ENCODE measurements around the gene TIGD7.

Gene TIGD7, protein sequence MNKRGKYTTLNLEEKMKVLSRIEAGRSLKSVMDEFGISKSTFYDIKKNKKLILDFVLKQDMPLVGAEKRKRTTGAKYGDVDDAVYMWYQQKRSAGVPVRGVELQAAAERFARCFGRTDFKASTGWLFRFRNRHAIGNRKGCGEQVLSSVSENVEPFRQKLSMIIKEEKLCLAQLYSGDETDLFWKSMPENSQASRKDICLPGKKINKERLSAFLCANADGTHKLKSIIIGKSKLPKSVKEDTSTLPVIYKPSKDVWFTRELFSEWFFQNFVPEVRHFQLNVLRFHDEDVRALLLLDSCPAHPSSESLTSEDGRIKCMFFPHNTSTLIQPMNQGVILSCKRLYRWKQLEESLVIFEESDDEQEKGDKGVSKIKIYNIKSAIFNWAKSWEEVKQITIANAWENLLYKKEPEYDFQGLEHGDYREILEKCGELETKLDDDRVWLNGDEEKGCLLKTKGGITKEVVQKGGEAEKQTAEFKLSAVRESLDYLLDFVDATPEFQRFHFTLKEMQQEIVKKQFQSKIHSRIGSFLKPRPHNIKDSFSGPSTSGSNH

DNA sequence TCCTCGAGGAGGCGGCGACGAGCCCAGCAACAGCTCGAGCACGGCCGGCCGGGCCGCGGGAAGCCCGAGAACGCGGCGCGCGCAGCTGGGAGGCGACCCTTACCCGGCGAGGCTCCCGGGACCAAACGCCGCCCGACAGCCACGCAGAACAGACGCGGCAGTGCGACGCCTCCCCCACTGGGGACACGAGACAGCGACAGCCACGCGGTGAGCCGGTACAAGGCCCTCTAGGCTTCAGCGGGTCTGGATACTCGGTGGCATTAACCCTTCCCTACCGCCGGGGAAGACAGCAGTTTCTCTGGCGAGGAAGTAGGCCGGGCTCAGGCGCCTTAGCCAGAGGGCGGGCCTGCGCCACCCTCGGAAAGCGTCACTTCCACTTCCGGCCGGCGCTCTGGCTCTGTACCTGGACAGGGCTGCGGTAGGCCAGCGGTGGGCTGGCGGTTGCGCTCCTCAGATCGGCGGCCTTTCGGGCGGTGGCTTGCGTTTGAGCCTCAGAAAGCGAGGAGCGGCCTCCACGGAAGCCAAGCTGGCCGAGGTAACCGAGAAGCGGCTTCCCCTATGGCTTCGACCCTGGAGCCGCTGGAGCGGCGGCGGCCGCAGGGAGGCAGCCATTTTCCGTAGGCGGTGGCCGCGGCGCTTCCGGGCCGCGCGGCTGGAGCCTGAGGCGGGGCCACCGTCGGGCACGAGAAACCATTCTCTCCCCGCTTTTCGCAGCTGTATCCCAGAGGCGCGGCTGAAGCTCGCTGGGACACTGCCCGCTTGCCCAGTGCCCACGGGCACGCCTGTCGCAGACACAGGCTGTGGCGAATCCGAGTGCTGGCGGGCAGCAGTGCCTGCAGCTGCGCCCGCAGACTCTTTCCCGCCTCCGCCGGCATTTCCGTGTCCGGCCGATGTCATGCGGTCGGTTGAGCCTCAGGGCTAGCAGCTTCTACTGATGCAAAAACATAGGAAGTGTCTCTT lies at the start of gene TIGD7, which contains the start of gene ZNF75A:
Gene TIGD7, minus strand, starts transcription at position 322 of the 960 bp plus-strand sequence. CDS start 4,816 bp downstream, outside the sequence.
Gene ZNF75A, plus strand, starts transcription at position 389 of the 960 bp plus-strand sequence. CDS start 2,932 bp downstream, outside the sequence.
- DNase-seq (ENCODE audit: low spot score), result peak; percentile 77

DNA sequence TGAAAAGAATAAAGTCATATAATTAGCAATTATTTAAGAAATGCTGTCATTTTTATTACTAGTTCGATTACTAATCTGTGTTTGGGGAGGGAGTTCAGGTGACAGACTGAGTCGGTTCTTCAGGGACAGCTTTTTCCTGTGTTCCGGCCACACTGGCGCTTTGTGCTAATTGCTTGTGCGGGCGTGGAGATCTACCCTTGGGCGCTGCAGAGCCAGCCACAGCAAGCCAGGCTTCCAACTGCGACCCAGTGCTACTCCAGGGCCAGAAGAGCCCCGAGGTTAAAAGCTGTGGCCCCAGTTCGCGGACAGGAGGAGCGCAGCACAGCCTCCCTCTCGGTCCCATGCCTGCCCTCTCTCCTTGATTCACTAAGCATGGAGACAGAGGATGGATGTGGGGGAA lies 43.9 kb upstream of the TIGD7 start:
- no peak for DNase-seq (ENCODE audit: low spot score)

GRCh38 chr16:3348547-3349167 lies 43.4 kb upstream of the TIGD7 start:
- no peak for DNase-seq (ENCODE audit: low spot score)

DNA sequence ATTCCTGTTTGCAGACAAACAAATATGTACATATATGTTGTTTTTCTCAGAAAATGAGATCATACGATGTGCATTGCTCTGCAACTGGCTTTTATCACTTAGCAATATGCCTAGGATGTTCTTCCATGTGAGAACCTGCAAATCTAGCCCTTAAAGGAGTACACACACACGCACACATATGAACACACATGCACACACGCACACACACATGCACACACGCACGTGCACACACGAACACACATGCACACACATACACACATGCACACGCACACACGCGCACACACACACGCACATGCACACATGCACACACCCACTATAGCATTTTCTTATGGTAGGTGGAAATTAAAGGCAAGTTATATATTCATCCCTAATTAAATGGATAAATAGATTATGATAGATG lies 42.4 kb upstream of the TIGD7 start:
- DNase-seq (ENCODE audit: low spot score), result no peak

DNA sequence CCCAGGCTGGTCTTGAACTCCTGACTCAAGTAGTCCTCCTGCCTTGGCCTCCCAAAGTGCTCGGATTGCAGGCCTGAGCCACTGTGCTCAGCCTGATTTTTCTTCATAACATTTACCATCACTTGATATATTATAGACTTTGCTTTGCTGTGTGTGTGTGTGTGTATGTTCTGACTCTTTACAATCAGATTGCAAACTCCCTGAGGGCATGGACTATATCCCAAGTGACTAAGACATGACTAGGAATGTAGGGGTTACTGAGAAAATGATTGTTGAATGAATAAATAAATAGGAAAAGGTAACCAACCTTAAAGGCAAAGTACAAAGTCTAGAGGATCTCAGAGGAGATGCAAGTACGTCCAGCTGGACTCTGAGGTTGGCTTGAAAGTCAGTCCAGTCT lies 40.8 kb upstream of the TIGD7 start:
- DNase-seq (ENCODE audit: low spot score), result no peak

DNA sequence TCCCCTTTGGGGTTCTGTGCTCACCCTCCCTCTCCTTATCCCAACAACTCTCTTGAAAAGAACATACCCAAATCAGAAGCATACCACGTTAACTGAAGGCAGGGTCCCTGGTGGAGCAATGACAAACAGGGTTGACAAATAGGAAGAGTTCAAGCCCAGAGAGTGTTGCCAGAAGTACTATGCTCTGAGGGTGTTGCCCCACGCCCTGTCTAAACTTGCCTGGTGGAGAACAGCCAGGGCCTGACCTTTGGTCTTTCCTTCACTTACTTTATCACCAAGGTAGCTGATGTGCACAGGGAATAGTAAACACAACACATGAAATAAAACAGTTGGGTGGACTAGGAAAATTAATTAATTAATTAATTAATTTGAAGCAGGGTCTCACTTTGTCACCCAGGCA lies 23.4 kb upstream of the TIGD7 start:
- no peak for DNase-seq (ENCODE audit: low spot score)

GRCh38 chr16:3328104-3328503 lies 22.9 kb upstream of the TIGD7 start:
- DNase-seq (ENCODE audit: low spot score), result no peak

- DNase-seq (ENCODE audit: low spot score), result no peak
Measured at GRCh38 chr16:3327514-3327913, 22.3 kb upstream of the TIGD7 start.

GRCh38 chr16:3321816-3322215 lies 16.6 kb upstream of the TIGD7 start:
- no peak for DNase-seq (ENCODE audit: low spot score)

GRCh38 chr16:3317315-3317999 lies 12.2 kb upstream of the TIGD7 start:
- no peak for DNase-seq (ENCODE audit: low spot score)

DNA sequence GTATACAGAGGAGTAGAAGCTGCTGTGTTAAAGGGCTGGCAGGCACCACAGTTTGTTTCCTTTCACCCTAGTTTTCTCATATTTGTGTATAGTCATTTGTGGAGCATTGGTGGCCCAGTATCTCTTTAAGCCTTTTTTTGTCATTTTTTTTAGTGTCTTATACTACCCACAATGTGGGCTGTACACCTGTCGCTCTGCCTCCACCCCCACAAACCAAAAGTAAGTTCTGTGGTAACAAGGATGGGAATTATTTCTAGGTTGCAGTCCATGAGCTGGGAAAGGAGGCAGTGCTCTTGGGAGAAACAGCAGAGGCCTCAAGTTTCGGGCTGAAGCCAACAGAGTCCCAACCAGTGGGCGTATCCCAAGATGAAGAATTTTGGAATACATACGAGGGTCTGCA lies 6.3 kb upstream of the TIGD7 start:
- no peak for DNase-seq (ENCODE audit: low spot score)

DNA sequence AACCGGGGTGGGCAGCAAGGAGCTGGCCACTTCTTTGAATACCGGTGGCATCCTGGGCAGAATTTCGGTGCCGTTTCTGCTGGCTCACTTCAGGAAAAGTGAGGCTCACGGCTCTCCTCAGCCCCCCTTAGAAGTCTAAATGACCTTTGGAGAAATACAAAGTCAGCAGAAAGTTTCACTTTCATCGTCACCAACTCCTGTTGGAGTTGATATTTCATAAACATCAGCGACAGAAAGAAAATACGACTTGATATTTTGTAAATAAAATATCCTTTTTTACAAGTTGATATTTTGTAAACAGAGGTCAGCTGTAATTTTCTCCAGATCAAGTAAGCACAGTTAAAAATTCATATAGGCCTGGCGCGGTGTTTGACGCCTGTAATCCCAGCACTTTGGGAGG lies 848 bp upstream of the TIGD7 start:
- no peak for DNase-seq (ENCODE audit: low spot score)

GRCh38 chr16:3304370-3304769 lies 860 bp downstream of the TIGD7 start:
- no peak for DNase-seq (ENCODE audit: low spot score)

GRCh38 chr16:3295783-3296182 lies 9.4 kb downstream of the TIGD7 start:
- no peak for DNase-seq (ENCODE audit: low spot score)

GRCh38 chr16:3295209-3295608 lies 10.0 kb downstream of the TIGD7 start:
- no peak for DNase-seq (ENCODE audit: low spot score)

DNA sequence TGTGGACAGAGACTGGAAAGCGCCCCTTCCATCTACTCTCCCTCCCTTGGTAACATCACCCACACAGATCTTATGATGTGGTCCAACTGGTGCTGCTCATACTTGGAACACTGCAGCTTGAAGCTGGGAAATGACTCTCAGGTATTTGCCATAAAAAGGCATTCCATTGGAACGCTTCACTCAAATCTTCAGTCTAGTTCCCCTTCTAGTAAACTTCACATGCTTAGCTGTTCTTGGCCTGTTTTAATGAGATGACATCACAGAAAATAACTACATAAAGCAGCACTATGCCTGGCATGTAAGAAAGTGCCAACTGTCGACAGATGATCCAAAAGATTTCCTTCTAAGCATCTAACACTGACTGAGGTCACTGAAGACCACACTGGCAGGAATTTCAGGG lies 12.6 kb downstream of the TIGD7 start:
- no peak for DNase-seq (ENCODE audit: low spot score)

GRCh38 chr16:3289998-3290673 lies 15.1 kb downstream of the TIGD7 start:
- no peak for DNase-seq (ENCODE audit: low spot score)

DNA sequence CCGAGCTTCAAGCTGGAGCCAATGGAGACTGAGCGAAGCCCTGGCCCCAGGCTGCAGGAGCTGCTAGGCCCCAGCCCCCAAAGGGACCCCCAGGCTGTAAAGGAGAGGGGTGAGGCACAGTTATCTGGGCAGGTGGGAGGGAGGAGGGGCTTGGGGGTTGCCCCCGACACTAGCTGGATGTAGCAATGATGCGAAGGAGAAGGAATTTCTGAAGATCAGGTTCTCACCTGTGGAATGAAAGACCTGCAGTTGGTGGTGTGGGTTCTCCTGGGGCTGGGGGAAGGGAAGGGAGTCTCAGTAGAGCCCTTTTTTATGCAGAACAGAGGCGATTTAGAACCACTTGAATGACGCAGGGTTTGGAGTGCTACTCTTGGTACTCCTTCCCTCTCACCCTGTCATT lies 20.1 kb downstream of the TIGD7 start:
- DNase-seq (ENCODE audit: low spot score), result no peak

GRCh38 chr16:3283543-3284447 lies 21.4 kb downstream of the TIGD7 start:
- no peak for DNase-seq (ENCODE audit: low spot score)

Measured in HuH-7.5 (cell line).